PC-3 (cell line): ENCODE results near the gene TRIM25. TPM values are rescaled to one million over a fixed set of nuclear protein-coding genes. Genes with fewer than 3 reads are reported as not detected.
A peak's percentile ranks its signal among the peaks of the same experiment; 100 is the strongest.

ENCODE experiments used
- ATAC-seq: fragments of 200-7000 bp; cut with Tn5 transposase; 2 replicates; pipeline ENCODE4 v1.9.1; 2020; ENCODE audit warnings: mild to moderate bottlenecking, moderate library complexity
- BruUV-seq: library from RNA; stranded (reverse); fragments of 400-500 nt; replicated peaks from 2 replicates; lab custom pipeline; 2021; lab: Mats Ljungman, UMichigan
- CTCF ChIA-PET: fragments of 300-600 bp; sonication (Branson Sonifier 250); formaldehyde crosslinking; loops from one replicate; lab custom pipeline; 2022; ENCODE audit warnings: antibody characterized with exemption; lab: Charles Lee
- POLR2A ChIA-PET: fragments of 300-600 bp; sonication (Branson Sonifier 250); formaldehyde crosslinking; loops from one replicate; lab custom pipeline; 2022; ENCODE audit warnings: antibody characterized with exemption; ENCODE audit not compliant: unreplicated experiment; lab: Charles Lee
- DNase-seq: peaks from one replicate; pipeline ENCODE4 v3.0.0-alpha.2; 2015
- H2AFZ ChIP-seq: fragments of 300-600 bp; sonication (generic); 2 replicates; pipeline ENCODE4 v1.6.0; 2016; ENCODE audit warnings: antibody characterized with exemption, low read length
- H3F3A ChIP-seq: fragments of 300-600 bp; sonication (generic); one replicate; pipeline ENCODE4 v1.6.0; 2017; ENCODE audit warnings: antibody characterized with exemption, low read length, control low read depth, mild to moderate bottlenecking; ENCODE audit not compliant: unreplicated experiment
- H3K27ac ChIP-seq: fragments of 300-600 bp; sonication (generic); 2 replicates; pipeline ENCODE4 v1.5.1; 2016; ENCODE audit warnings: mild to moderate bottlenecking, low read length
- H3K27me3 ChIP-seq: fragments of 300-600 bp; sonication (generic); 2 replicates; pipeline ENCODE4 v1.6.1; 2016; ENCODE audit warnings: low read length, mixed read lengths
- H3K36me3 ChIP-seq: fragments of 300-600 bp; sonication (generic); 2 replicates; pipeline ENCODE4 v1.6.1; 2016; ENCODE audit warnings: low read depth, mixed run types, low read length, mixed read lengths
- H3K4me1 ChIP-seq: fragments of 300-600 bp; sonication (generic); 2 replicates; pipeline ENCODE4 v1.5.1; 2016; ENCODE audit warnings: low read length; ENCODE audit not compliant: insufficient read depth
- H3K4me2 ChIP-seq: fragments of 300-600 bp; sonication (generic); 2 replicates; pipeline ENCODE4 v1.6.0; 2016; ENCODE audit warnings: low read length
- H3K4me3 ChIP-seq: fragments of 300-600 bp; sonication (generic); 2 replicates; pipeline ENCODE4 v1.5.1; 2016; ENCODE audit warnings: mild to moderate bottlenecking, low read length, mixed read lengths
- H3K79me2 ChIP-seq: fragments of 300-600 bp; sonication (generic); 2 replicates; pipeline ENCODE4 v1.6.1; 2017; ENCODE audit warnings: low read length, mixed read lengths
- H3K9ac ChIP-seq: fragments of 300-600 bp; sonication (generic); 2 replicates; pipeline ENCODE4 v1.6.0; 2016; ENCODE audit warnings: mild to moderate bottlenecking, low read length
- H3K9me2 ChIP-seq: fragments of 300-600 bp; sonication (generic); replicated peaks from 2 replicates; pipeline ENCODE4 v1.6.1; 2016; ENCODE audit warnings: mixed run types, low read length, mixed read lengths
- H3K9me3 ChIP-seq: fragments of 300-600 bp; sonication (generic); 2 replicates; pipeline ENCODE4 v1.6.1; 2016; ENCODE audit warnings: low read length, mixed read lengths
- H4K20me1 ChIP-seq: fragments of 300-600 bp; sonication (generic); 2 replicates; pipeline ENCODE4 v1.6.1; 2016; ENCODE audit warnings: low read length, mixed read lengths
- EZH2 ChIP-seq: fragments of 300-600 bp; sonication (generic); IDR thresholded peaks from one replicate; pipeline ENCODE4 v1.6.1; 2017; ENCODE audit warnings: antibody characterized with exemption, mild to moderate bottlenecking, low read length; ENCODE audit not compliant: unreplicated experiment
- EZH2phosphoT487 ChIP-seq: fragments of 300-600 bp; sonication (generic); IDR thresholded peaks from 2 replicates; pipeline ENCODE4 v1.6.1; 2018; ENCODE audit warnings: mild to moderate bottlenecking, antibody characterized with exemption, low read length, borderline replicate concordance
- intact Hi-C: fragments of 100-400 bp; cut with micrococcal nuclease; formaldehyde crosslinking; loops from 2 replicates; pipeline ENCODE4 v1.9.0; 2023
- total RNA-seq: library from RNA; depleted of rRNA; stranded (reverse); fragments of >200 nt; gene quantifications from 2 replicates; pipeline ENCODE4 v1.2.3, GENCODE V29; 2014
- TF ChIP-seq, protein P1 (sequence below): fragments of 300-600 bp; sonication (generic); conservative IDR thresholded peaks from 2 replicates; pipeline ENCODE4 v1.5.1; 2017; ENCODE audit warnings: antibody characterized with exemption, low read depth, mild to moderate bottlenecking, low read length

TRIM25 gene
- total RNA-seq, 1 experiment from 2014 or later: 44.0 TPM

- H3K9me2 ChIP-seq: no peaks in the 10 kb centered on the region
- H3K9me3 ChIP-seq: peaks cover 4% of the 10 kb centered on the region; the same call in 1 of the 2 replicates
- ATAC-seq: no peak
- no peaks in the 10 kb centered on the region for H4K20me1 ChIP-seq
- peaks cover 10% of the 10 kb centered on the region for H3K4me1 ChIP-seq
- H2AFZ ChIP-seq: no peak overlapping the region
- H3K27me3 ChIP-seq: no peaks in the 10 kb centered on the region
- no peak overlapping the region for H3K27ac ChIP-seq
- no peak overlapping the region for H3K4me2 ChIP-seq
- ChIA-PET POLR2A (no interaction called here), CTCF (interaction anchor here (0.6 kb wide), 1 partner anchor 16 kb away, joined by 4 read pairs; no protein-coding TSS in a partner anchor)
- H3K36me3 ChIP-seq: peaks cover 95% of the 10 kb centered on the region
- no peak overlapping the region for H3K4me3 ChIP-seq
- TF ChIP-seq, protein P1, sequence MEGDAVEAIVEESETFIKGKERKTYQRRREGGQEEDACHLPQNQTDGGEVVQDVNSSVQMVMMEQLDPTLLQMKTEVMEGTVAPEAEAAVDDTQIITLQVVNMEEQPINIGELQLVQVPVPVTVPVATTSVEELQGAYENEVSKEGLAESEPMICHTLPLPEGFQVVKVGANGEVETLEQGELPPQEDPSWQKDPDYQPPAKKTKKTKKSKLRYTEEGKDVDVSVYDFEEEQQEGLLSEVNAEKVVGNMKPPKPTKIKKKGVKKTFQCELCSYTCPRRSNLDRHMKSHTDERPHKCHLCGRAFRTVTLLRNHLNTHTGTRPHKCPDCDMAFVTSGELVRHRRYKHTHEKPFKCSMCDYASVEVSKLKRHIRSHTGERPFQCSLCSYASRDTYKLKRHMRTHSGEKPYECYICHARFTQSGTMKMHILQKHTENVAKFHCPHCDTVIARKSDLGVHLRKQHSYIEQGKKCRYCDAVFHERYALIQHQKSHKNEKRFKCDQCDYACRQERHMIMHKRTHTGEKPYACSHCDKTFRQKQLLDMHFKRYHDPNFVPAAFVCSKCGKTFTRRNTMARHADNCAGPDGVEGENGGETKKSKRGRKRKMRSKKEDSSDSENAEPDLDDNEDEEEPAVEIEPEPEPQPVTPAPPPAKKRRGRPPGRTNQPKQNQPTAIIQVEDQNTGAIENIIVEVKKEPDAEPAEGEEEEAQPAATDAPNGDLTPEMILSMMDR: no peak
- TF ChIP-seq EZH2phosphoT487 (no peak), EZH2 (no peak)
- intact Hi-C loops: no loop called here
- no peaks in the 10 kb centered on the region for H3K79me2 ChIP-seq
- no TSS peak for BruUV-seq
- H3K9ac ChIP-seq: no peak overlapping the region
- DNase-seq: no peak
- no peaks in the 10 kb centered on the region for H3F3A ChIP-seq
Observed at GRCh38 chr17:56893503-56893902, 20.3 kb downstream of the TRIM25 start.

- no peak for TF ChIP-seq EZH2phosphoT487
- TF ChIP-seq, protein P1: no peak
- no peak for TF ChIP-seq EZH2
- H3K27me3 ChIP-seq: no peaks in the 10 kb centered on the region
- H3K36me3 ChIP-seq: peaks cover 95% of the 10 kb centered on the region
- no peaks in the 10 kb centered on the region for H3K9me2 ChIP-seq
- H3K9ac ChIP-seq: no peak overlapping the region
- no peak for DNase-seq
- H3K9me3 ChIP-seq: peaks cover 9% of the 10 kb centered on the region; the same call in 1 of the 2 replicates
- H3K4me3 ChIP-seq: no peak overlapping the region
- no peak overlapping the region for H3K27ac ChIP-seq
- no peak overlapping the region for H3K4me2 ChIP-seq
- intact Hi-C loops: no loop called here
- no peak overlapping the region for H2AFZ ChIP-seq
- H3K79me2 ChIP-seq: no peaks in the 10 kb centered on the region
- H3K4me1 ChIP-seq: peaks cover 5% of the 10 kb centered on the region
- no peaks in the 10 kb centered on the region for H4K20me1 ChIP-seq
- POLR2A ChIA-PET: no interaction called here
- CTCF ChIA-PET: no interaction called here
- H3F3A ChIP-seq: no peaks in the 10 kb centered on the region
- BruUV-seq: no TSS peak
- no peak for ATAC-seq
Observed at GRCh38 chr17:56892333-56892732, 21.5 kb downstream of the TRIM25 start.

DNA sequence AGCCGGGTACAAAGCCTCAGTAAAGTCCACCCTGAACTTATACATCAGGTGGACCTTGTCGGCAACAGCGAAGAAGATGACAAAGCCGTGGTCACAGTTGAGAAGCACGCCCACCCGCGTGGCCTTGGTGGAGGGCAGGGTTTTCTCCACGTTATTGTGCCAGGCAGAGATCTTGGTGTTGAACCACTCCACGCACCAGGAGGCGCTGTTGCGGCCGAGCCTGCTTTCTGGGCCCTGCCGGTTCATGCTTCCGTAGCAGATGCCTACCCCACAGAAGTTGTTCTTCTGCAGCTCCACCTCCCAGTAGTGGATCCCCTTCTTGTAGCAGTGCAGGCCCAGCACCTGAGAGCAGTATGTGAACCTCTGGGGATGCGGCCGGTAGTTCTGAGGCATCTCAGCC is 22.1 kb downstream of the TRIM25 start:
- ChIA-PET POLR2A (interaction anchor here (0.6 kb wide), 1 partner anchor 39 kb away, joined by 4 read pairs; no protein-coding TSS in a partner anchor), CTCF (no interaction called here)
- no peak for DNase-seq
- no peaks in the 10 kb centered on the region for H3K4me1 ChIP-seq
- no peak overlapping the region for H3K9ac ChIP-seq
- no peaks in the 10 kb centered on the region for H3K9me2 ChIP-seq
- no peaks in the 10 kb centered on the region for H3F3A ChIP-seq
- H2AFZ ChIP-seq: no peak overlapping the region
- H3K4me2 ChIP-seq: no peak overlapping the region
- TF ChIP-seq EZH2phosphoT487 (no peak), EZH2 (no peak)
- TF ChIP-seq, protein P1: peak; percentile 66
- ATAC-seq: no peak
- no TSS peak for BruUV-seq
- peaks cover 9% of the 10 kb centered on the region; the same call in 1 of the 2 replicates for H3K9me3 ChIP-seq
- peaks cover 93% of the 10 kb centered on the region for H3K36me3 ChIP-seq
- no peak overlapping the region for H3K4me3 ChIP-seq
- H3K79me2 ChIP-seq: no peaks in the 10 kb centered on the region
- H3K27ac ChIP-seq: no peak overlapping the region
- H3K27me3 ChIP-seq: no peaks in the 10 kb centered on the region
- no peaks in the 10 kb centered on the region for H4K20me1 ChIP-seq
- intact Hi-C loops: no loop called here
